NCI-H2227 treated with DMSO at 0.1 percent for 48 hours (cell line): ENCODE results near the gene TDRD12.
"Not testable (repeated sequence)": the region's sequence is repeated elsewhere in the genome, so short reads cannot be mapped to it uniquely, and the experiment has no call there.

Experiments used
- DNase-seq: peaks from one replicate; lab custom pipeline; 2025; lab: John Stamatoyannopoulos, UW

The TDRD12 gene

DNA sequence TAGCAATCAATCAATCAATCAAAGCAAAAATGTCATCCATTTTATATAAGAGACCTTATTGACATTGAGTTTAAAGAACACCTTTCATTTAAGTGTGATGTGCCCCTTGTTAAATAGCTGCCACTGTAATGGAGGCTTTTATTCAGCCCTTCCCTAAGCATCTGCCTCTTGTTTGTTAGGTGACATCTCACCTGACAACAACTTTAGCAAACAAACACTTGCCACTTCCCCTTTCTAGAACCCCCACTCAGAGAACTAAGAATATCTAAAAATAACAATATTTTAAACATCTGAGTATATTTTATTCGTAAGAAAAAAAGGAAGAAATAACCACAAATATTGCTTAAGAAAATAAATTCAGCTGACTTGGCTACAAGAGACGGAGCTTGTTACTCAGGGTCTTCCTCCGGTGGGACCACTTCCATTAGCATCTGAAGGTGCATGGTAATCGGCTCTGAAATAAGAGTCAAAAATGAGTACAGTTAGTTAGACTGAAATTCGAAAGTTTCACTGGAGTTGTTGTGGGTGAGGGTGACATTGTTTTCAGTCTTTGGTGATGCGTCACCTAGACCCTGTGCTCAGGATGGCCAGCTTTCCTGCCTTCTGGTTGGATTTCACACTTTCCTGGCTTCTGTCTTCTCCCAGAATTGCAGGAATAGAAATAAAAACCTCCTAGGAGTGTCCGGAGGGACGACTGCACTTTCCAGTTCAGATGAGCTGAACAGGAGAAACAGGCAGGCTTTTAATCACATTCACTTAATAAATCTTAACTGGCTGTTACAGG lies 110.9 kb downstream of the TDRD12 start:
- no peak for DNase-seq

DNA sequence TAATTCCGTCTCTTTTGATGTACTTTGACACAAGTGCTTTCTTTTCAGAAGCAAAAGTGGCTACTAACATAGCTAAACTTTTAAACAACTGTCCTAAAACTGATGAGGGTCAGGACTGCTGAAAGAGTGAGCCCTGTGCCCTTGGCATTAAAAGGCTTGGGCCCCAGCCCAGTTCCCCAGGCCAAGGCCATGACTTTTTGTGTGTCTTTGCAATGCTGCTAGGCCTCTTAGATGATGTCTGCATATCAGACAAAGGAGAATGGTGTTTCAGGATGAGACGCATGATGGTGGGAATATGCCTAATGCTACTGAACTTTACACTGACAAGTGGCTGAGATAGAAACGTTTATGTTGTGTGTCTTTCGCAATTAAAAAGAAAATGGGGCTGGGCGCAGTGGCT lies 112.0 kb downstream of the TDRD12 start:
- no peak for DNase-seq

DNA sequence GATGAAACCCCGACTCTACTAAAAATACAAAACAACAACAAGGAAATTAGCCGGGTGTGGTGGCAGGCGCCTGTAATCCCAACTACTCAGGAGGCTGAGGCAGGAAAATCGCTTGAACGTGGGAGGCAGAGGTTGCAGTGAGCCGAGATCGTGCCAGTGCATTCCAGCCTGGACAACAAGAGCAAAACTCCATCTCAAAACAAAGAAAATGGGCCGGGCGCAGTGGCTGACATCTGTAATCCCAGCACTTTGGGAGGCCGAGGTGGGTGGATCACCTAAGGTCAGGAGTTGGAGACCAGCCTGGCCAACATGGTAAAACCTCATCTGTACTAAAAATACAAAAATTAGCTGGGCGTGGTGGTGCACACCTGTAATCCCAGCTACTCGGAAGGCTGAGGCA lies 112.5 kb downstream of the TDRD12 start:
- not testable (repeated sequence) for DNase-seq

DNA sequence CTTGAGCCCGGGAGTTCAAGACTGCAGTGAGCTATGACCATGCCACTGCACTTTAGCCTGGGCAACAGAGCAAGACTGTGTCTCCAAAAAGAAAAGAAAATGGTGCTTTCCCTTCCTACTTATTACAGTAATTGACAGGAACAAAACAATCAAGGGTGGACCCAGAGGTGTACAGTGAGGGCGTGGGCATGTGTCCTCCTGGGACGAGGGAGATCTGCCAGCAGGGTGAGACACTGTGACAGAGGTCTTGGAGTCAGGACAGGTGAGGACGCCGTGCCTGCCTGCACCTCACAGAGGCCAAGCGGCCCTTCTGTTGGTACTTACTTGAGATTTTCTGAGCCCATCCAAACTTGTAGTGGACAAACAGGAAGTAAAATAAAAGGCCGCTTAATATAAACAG lies 113.3 kb downstream of the TDRD12 start:
- not testable (repeated sequence) for DNase-seq

DNA sequence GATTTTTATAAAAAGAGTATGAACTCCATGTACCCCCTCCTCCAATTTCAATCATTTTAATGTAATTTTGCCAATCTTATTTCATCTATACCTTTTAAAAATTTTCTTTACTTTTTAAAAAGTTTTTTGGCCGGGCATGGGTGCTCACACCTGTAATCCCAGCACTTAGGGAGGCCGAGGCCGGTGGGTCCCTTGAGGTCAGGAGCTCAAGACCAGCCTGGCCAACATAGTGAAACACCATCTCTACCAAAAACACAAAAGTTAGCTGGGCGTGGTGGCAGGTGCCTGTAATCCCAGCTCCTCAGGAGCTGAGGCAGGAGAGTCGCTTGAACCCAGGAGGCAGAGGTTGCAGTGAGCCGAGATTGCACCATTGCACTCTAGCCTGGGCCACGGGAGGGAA lies 113.8 kb downstream of the TDRD12 start:
- DNase-seq = not testable (repeated sequence)

DNA sequence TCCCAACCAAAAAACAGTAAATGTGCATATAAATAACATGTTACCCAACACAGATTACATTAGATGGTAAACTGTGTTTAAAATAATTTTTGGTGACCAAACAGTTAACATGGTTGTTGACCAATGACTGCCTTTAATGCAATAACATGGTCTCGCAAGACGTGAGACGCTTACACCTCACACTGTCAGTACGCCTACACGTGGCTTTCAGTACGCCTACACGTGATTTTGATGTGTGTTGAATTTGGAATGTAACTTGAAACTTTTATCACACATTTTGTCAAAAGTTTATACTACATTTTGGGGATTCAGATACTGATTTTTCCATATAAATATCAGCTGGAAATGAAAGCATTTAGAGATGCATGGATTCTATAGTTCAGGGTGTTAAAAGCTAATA lies 118.0 kb downstream of the TDRD12 start:
- no peak for DNase-seq

DNA sequence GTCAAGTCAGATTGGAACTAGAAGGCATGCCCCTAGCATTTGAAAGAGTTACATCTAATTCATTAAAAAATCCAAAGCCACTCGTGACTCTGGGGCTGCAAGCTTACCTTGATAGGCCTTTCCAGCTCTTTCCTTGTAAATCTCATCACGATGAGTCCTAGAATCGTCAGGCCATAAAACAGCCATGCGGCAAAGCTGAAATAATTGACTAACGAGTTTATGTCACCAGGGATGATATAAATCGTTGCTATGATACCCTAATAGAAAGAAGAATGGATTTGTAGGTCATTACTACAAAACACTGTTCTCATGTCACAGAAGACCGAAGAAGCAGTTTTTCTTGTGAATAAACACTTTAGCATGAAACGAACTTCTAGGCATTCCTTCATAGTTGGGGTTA lies 122.5 kb downstream of the TDRD12 start:
- no peak for DNase-seq

DNA sequence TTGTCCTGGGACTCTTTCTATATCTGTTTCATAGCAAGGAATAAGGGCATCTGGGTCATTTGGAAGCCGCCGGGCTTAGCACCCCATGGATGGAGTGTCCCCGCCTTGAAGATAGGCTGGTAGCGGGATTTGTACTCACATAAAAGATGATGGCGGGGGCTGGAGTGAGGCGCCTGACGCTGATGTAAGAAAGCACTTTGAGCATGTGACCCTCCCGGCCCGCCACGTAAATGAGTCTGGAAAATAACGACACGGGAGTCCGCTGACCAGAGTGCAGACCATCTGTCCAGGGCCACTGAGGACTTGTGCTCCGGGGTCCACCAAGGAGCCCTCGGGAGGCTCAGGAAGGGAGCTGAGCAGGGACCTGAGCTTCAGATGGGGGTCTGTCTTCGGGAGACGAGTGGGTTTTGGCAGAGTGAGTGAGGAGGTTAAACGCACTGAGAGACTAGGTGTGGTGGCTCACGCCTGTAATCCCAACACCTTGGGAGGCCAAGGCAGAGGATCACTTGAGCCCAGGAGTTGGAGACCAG lies 124.2 kb downstream of the TDRD12 start:
- DNase-seq = no peak

DNA sequence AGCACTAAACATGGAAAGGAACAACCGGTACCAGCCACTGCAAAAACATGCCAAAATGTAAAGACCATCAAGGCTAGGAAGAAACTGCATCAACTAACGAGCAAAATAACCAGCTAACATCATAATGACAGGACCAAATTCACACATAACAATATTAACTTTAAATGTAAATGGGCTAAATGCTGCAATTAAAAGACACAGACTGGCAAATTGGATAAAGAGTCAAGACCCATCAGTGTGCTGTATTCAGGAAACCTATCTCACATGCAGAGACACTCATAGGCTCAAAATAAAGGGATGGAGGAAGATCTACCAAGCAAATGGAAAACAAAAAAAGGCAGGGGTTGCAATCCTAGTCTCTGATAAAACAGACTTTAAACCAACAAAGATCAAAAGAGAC lies 128.5 kb downstream of the TDRD12 start:
- DNase-seq = not testable (repeated sequence)

DNA sequence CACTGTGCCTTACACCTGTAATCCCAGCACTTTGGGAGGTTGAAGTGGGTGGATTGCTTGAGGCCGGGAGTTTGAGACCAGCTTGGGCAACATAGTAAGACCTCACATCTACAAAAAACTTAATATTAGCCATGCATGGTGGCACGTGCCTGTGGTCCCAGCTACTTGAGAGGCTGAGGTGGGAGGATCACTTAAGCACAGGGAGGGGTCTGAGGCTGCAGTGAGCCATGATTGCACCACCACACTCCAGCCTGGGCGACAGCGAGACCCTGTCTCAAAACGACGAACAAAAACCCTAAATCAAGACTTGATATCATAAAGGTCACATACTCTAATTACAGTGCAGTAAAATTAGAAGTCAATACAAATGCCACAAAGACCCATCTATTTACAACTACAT lies 132.6 kb downstream of the TDRD12 start:
- no peak for DNase-seq

DNA sequence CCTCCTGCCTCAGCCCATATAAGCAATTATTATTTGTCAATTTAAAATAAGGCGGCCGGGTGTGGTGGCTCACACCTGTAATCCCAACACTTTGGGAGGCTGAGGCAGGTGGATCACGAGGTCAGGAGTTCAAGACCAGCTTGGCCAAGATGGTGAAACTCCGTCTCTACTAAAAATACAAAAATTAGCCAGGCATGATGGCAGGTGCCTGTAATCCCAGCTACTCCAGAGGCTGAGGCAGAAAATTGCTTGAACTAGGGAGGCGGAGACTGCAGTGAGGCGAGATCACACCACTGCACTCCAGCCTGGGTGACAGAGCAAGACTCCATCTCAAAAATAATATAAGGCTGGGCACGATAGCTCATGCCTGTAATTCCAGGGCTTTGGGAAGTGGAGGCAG lies 137.3 kb downstream of the TDRD12 start:
- not testable (repeated sequence) for DNase-seq

DNA sequence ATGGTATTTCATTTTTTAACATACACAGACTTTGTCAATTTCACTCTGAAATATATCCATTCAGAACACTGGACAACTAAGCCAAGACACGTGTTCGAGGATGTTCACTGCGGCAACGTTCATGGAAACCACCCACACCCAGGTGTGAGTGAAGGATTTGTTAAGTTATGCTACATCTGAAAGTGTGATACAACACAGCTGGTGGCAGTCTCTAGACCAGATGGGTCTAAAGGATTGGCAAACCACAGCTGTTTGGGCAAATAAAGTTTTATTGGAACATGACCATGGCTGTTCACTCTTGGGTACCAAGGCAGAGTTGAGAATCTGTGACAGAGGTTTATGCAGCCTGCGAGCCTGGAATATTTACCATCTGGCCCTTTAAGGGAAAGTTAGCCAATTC lies 138.0 kb downstream of the TDRD12 start:
- no peak for DNase-seq

DNA sequence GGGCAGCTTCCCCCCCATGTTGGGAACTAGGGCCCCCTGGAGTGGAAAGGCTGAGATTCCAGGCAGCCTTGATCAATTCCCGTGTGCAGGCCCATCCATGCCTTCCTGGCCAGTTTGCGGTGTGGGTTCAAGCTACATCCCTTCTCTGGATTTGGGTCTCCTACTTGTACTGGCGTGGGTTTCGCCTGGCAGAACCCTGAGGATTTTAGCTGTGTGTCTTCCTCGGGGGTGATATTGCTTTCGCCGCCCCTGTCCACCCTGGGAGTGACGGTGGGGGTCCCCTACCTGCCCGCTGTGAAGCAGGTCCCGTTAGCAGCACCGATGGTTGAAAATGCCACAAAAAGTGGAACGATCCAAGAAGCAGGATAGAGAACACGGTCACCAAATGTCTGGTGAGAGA lies 138.6 kb downstream of the TDRD12 start:
- no peak for DNase-seq

DNA sequence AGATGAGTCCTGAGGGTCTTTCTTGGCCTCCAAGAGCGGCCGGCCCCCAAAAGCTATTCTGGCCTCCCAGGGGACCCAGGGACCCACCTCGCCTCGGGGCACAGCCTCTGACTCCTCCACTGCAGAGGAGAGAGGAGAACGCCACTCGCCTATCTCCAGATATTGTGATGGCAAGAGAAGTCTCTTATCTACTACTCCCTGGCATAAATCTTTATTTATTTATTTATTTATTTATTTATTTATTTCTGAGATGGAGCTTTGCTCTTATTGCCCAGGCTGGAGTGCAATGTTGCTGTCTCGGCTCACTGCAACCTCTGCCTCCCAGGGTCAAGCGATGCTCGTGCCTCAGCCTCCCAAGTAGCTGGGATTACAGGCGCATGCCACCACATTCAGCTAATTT lies 139.0 kb downstream of the TDRD12 start:
- DNase-seq = no peak

DNA sequence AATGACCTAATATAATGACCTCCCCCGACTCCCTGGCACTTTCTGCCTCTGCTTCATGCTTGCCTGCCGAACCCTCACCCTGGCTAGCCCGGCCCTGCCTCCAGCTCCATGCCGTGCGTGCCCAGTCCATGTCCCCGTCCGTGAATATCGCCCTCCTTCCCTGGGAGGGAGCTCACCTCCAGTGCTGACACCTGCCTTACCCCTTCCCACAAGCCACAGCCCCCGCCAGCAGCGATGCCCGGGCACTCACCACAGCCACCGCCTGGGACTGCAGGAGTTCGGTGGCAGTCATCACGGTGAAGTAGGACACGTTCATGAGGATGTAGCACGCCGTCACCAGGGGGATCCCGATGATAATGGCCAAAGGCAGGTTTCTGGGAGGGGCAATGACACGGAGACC lies 140.0 kb downstream of the TDRD12 start:
- no peak for DNase-seq

DNA sequence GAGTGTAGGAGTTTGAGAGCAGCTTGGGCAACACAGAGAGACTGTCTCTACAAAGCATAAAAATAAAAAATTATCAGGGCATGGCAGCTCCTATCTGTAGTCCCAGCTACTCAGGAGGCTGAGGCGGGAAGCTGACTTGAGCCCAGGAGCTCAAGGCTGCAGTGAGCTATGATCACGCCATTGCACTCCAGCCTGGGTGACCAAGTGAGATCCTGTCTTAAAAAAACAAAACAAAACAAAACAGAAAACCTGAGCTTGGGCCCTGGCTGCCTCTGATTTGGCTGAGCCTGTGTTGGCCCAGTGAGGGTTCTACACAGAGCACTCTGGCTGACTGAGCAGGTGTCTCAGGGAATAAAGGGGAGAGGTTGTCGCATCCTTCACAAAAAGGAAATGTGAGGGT lies 142.0 kb downstream of the TDRD12 start:
- no peak for DNase-seq

DNA sequence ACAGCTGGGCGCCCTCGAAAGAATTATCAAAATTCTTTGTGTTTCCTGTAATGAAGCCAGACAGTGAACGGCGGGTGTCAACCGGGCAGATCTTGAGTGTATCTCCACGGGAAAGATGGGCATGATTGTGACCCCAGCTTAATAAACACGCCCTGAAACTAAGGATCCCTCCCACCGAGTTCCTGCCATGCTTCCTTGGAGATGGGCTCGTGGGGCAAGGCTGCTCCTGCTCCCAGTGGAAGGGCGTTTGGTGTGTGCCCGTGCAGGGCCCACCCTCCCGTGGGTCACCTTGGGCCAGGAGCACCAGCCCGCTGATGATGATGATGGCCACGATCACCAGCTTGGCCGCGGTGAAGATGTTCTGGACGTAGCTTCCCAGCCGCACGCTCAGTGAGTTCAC lies 142.6 kb downstream of the TDRD12 start:
- no peak for DNase-seq

DNA sequence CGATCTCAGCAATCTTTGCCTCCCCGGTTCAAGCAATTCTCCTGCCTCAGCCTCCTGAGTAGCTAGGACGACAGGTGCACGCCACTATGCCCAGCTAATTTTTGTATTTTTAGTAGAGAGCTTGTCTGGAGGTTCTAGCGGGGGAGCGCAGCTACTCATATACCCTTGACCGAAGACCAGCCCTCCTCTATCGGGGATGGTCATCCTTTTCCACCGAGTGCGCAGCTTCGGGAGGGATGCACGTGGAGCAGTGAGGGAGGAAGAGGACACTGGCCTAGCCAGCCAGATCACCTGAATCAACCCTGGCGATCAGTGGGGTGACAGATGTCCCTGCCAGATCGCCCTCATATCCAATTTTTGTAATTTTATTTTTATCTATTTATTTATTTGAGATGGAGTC lies 143.2 kb downstream of the TDRD12 start:
- DNase-seq = no peak

DNA sequence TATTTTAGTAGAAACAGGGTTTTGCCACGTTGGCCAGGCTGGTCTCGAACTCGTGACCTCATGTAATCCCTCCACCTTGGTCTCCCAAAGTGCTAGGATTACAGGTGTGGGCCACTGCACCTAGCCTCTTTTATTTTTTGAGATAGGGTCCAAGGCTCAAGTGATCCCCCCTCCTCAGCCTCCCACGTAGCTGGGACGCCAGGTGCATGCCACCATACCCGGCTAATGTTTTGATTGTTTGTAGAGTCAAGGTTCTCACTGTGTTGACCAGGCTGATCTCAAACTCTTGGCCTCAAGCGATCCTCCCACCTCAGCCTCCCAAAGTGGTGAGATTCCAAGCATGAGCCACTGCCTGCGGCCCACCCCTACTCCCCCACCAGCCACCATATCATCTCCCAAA lies 143.7 kb downstream of the TDRD12 start:
- no peak for DNase-seq

DNA sequence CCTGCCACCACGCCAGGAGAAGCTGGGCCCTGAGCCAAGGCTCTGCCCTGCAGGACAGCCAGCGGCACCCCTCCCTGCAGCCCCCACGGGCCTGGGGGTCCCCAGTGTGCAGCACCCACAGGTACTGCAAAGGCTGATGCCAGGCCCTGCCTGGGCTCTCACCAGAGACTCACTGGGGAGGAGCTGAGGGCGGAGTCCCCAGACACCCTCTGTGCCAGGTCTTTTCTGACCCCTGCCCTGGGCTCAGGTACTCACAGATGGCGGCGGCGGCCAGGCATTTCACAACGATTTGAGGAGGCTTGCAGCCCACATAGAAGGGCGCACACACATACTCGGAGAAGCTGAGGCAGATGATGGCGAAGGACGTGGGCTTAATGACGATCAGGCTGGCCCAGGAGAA lies 144.3 kb downstream of the TDRD12 start:
- DNase-seq = no peak

DNA sequence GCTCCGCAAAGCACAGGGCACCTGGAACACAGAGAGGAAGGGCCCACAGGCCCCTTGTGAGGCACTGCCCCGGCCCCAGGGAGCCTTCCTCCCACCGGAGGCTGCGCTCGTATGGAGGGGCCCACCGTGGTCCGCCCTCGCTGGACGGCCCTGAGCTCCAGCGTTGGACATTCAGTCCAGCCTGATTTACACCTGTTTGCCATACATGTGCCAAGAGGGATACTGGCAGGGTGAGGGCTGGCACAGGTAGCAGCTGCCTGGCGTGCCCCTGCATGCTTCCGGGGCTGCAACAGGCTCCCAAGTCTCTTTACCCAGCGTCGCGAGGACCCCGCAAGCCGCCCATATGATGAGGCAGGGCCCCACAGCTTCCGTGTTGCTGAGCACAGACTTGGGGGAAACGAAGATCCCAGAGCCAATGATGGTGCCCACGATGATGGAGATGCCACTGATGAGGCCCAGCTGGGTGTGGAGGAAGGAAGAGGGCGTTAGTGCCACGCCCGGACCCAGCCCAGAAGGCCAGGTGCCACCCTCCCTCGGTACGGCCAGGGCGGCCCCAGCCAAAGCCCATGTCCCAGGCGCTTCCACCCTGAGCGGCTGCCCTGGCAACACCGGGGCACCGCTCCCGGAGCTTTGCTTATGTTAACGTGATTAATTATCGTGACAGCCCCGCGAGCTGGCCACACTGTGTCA lies 144.9 kb downstream of the TDRD12 start:
- no peak for DNase-seq

DNA sequence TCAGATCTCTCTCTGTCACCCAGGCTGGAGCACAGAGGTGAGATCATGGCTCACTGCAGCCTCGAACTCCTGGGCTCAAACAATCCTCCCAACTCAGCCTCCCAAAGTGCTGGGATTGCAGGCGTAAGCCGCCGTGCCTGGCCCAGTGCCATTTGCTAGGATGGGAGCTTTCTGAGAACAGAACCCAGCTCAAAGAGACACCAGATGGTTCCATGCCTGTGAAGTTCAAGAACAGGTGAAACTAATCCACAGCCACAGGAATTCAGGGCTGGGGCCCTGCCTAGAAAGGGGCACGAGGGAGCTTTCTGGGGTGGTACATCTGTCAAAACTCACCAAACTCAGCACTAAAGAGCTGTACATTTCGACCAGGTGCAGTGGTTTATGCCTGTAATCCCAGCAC lies 145.8 kb downstream of the TDRD12 start:
- DNase-seq = no peak

DNA sequence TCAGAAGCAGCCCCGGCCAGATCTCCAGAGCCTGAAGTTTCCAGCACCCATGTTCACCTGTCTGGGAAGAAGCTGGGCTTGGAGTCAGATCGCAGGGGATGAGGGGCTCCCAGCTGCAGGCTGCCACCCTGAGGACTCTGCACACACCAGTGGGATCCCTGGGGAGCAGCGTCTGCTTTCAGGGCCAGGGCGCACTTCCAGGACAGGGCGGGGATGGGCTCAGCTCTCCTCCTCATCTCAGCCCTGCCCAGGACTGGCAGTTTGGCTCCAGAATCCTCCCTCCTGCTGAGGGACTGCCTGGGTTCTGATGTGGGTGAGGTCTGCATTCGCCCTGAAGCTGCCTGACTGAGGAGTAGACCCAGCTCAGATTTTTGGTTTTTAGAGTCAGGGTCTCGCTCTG lies 146.5 kb downstream of the TDRD12 start:
- no peak for DNase-seq
